HepG2 (cell line): ENCODE data around the gene CSMD2. TPM values are rescaled to one million over a fixed set of nuclear protein-coding genes. Genes with fewer than 3 reads are reported as not detected.

Source experiments
- ATAC-seq: fragments of 200-7000 bp; cut with Tn5 transposase; 3 replicates; pipeline ENCODE4 v1.9.1; 2020; ENCODE audit warnings: mild to moderate bottlenecking, moderate library complexity
- BruUV-seq: library from RNA; stranded (reverse); fragments of 400-500 nt; replicated peaks from 2 replicates; lab custom pipeline; 2021; lab: Mats Ljungman, UMichigan
- CTCF ChIA-PET: fragments of 300-600 bp; formaldehyde crosslinking; extraction: SDS; loops from one replicate; lab custom pipeline; 2021; ENCODE audit warnings: low total read pairs, inconsistent platforms, low intra/inter-chr PET ratio; lab: Yijun Ruan, JAX
- POLR2A ChIA-PET: fragments of 350-600 bp; sonication (Branson Sonifier 250); formaldehyde crosslinking; loops from one replicate; lab custom pipeline; 2020; ENCODE audit warnings: antibody characterized with exemption, inconsistent platforms; lab: Yijun Ruan, JAX
- DNase-seq: peaks from one replicate; pipeline ENCODE4 v3.0.0-alpha.2; 2015; ENCODE audit warnings: low spot score
- FAIRE-seq: peaks from 3 replicates; lab custom pipeline; 2011; peaks lifted over from hg19 to GRCh38; lab: Jason Lieb, UNC
- H2AFZ ChIP-seq: one replicate; pipeline ENCODE4 v1.6.1; 2011; ENCODE audit warnings: low read length, inconsistent platforms
- H3K27ac ChIP-seq: fragments of 300-600 bp; 3 replicates; pipeline ENCODE4 v1.8.0; 2011; ENCODE audit warnings: mixed run types, mild to moderate bottlenecking, mixed read lengths, low read length, inconsistent platforms; ENCODE audit not compliant: insufficient read depth; ENCODE audit errors: extremely low read length
- H3K27me3 ChIP-seq, 2 experiments: fragments of 200-600 bp in 1 of 2; 2 replicates in 1 of 2; 3 replicates in 1 of 2; pipeline versions ENCODE4 v1.6.0 to v1.8.0; 2011; ENCODE audit warnings: low read length in 2 of 2, mild to moderate bottlenecking in 2 of 2, moderate library complexity in 2 of 2, inconsistent platforms in 1 of 2; ENCODE audit not compliant: insufficient read depth in 2 of 2, control insufficient read depth in 1 of 2
- H3K36me3 ChIP-seq, 2 experiments: fragments of 200-600 bp in 1 of 2; replicated peaks in 1 of 2; 2 replicates in 1 of 2; 3 replicates in 1 of 2; pipeline versions ENCODE4 v1.5.1 to v1.8.0; 2011; ENCODE audit warnings: low read length in 2 of 2, inconsistent platforms in 1 of 2; ENCODE audit not compliant: insufficient read depth in 2 of 2, control insufficient read depth in 1 of 2
- H3K4me1 ChIP-seq: 2 replicates; pipeline ENCODE4 v1.5.1; 2012; ENCODE audit warnings: low read length, inconsistent platforms; ENCODE audit not compliant: insufficient read depth
- H3K4me2 ChIP-seq: 2 replicates; pipeline ENCODE4 v1.6.0; 2011; ENCODE audit warnings: low read depth, low read length, inconsistent platforms
- H3K4me3 ChIP-seq, 3 experiments: fragments of 200-600 bp in 1 of 3; sonication (generic), shearing (Covaris generic) in 1 of 3; replicated peaks in 1 of 3; 2 replicates each; pipeline ENCODE4 v1.5.1; 2011 to 2016; ENCODE audit warnings: low read length in 3 of 3, inconsistent platforms in 2 of 3, low read depth in 2 of 3, mild to moderate bottlenecking in 2 of 3, control low read depth in 1 of 3, mixed read lengths in 1 of 3; ENCODE audit not compliant: insufficient read depth in 1 of 3
- H3K79me2 ChIP-seq: one replicate; pipeline ENCODE4 v1.6.1; 2011; ENCODE audit warnings: low read length, inconsistent platforms; ENCODE audit not compliant: insufficient read depth
- H3K9ac ChIP-seq: 2 replicates; pipeline ENCODE4 v1.6.0; 2011; ENCODE audit warnings: mild to moderate bottlenecking, low read depth, low read length, inconsistent platforms; ENCODE audit not compliant: insufficient read depth
- H3K9me3 ChIP-seq: 2 replicates; pipeline ENCODE4 v1.5.1; 2012; ENCODE audit warnings: mild to moderate bottlenecking, low read length
- H4K20me1 ChIP-seq: 2 replicates; pipeline ENCODE4 v1.6.0; 2011; ENCODE audit warnings: inconsistent platforms, mild to moderate bottlenecking, low read length, moderate library complexity; ENCODE audit not compliant: insufficient read depth
- ATF4 ChIP-seq, 2 experiments: fragments of 450-650 bp in 1 of 2; sonication (generic) in 1 of 2; formaldehyde crosslinking; IDR thresholded peaks; 2 replicates each; pipeline versions ENCODE4 v1.5.0 to v1.8.0; 2020 to 2022; ENCODE audit warnings: mild to moderate bottlenecking in 1 of 2, missing genetic modification reagents in 1 of 2
- HDAC1 ChIP-seq: sonication (generic); formaldehyde crosslinking; IDR thresholded peaks from 2 replicates; pipeline ENCODE4 v1.5.1; 2020; ENCODE audit warnings: mild to moderate bottlenecking, missing genetic modification reagents
- PHB2 ChIP-seq: fragments of 450-650 bp; IDR thresholded peaks from 2 replicates; pipeline ENCODE4 v1.6.1; 2018; ENCODE audit not compliant: partially characterized antibody
- PRDM15 ChIP-seq: sonication (generic); formaldehyde crosslinking; IDR thresholded peaks from 2 replicates; pipeline ENCODE4 v1.4.0; 2020; ENCODE audit warnings: missing genetic modification reagents
- SAFB2 ChIP-seq: sonication (generic); formaldehyde crosslinking; IDR thresholded peaks from 2 replicates; pipeline ENCODE4 v1.5.1; 2020; ENCODE audit warnings: missing genetic modification reagents, low read depth, mild to moderate bottlenecking, borderline replicate concordance
- SAP130 ChIP-seq: IDR thresholded peaks from 2 replicates; pipeline ENCODE4 v1.6.1; 2016; ENCODE audit warnings: low read depth
- TARDBP ChIP-seq: sonication (generic); formaldehyde crosslinking; IDR thresholded peaks from 2 replicates; pipeline ENCODE4 v1.8.0; 2022; ENCODE audit warnings: mild to moderate bottlenecking, missing genetic modification reagents
- ZFP90 ChIP-seq: sonication (generic); formaldehyde crosslinking; IDR thresholded peaks from 2 replicates; pipeline ENCODE4 v1.8.0; 2022; ENCODE audit warnings: missing genetic modification reagents, mild to moderate bottlenecking, inconsistent platforms, borderline replicate concordance
- ZKSCAN8 ChIP-seq: IDR thresholded peaks from 2 replicates; pipeline ENCODE4 v1.6.1; 2016; ENCODE audit warnings: borderline replicate concordance, missing genetic modification reagents, missing compliant biosample characterization
- ZNF225 ChIP-seq: sonication (generic); formaldehyde crosslinking; IDR thresholded peaks from 2 replicates; pipeline ENCODE4 v1.4.0; 2020; ENCODE audit warnings: mild to moderate bottlenecking, missing genetic modification reagents
- ZNF282 ChIP-seq: fragments of 450-650 bp; IDR thresholded peaks from 2 replicates; pipeline ENCODE4 v1.6.1; 2018; ENCODE audit not compliant: partially characterized antibody
- ZNF501 ChIP-seq: sonication (generic); formaldehyde crosslinking; IDR thresholded peaks from 2 replicates; pipeline ENCODE4 v1.5.1; 2020; ENCODE audit warnings: mild to moderate bottlenecking, moderate library complexity, missing genetic modification reagents
- WGBS: methylation state at CpG from one replicate; pipeline ENCODE4 v1.1.6; 2017; ENCODE audit warnings: low lambda C conversion rate; 5-methylcytosine and 5-hydroxymethylcytosine counted together
- in situ Hi-C: cut with HindIII; loops from 2 replicates; pipeline ENCODE4 v1.10.0; 2017; ENCODE audit warnings: low pct_unique_long_range_greater_than_20kb; ENCODE audit not compliant: extremely low pct_ligation_motif_present
- intact Hi-C: fragments of 100-400 bp; cut with micrococcal nuclease; formaldehyde crosslinking; loops from one replicate; pipeline ENCODE4 v1.10.0; 2022; ENCODE audit not compliant: unreplicated experiment
- polyA plus RNA-seq, 8 experiments: library from polyadenylated mRNA; depleted of rRNA in 3 of 8; stranded (reverse) in 7 of 8; unstranded in 1 of 8; fragments of >200 nt; fragmentation: Illumina TruSeq in 4 of 8; extraction: Trizol in 4 of 8; gene quantifications; 2 replicates each; pipeline versions ENCODE4 v1.2.1 to v1.2.3, GENCODE V29; 2011 to 2016; ENCODE audit warnings: low read depth in 4 of 8, missing spikeins in 1 of 8, mixed read lengths in 1 of 8; ENCODE audit not compliant: insufficient read depth in 1 of 8
- total RNA-seq, 5 experiments: library from RNA; depleted of rRNA; stranded (reverse); fragments of >200 nt; fragmentation: Illumina TruSeq; extraction: Trizol; gene quantifications; 2 replicates each; pipeline ENCODE4 v1.2.3, GENCODE V29; 2016; ENCODE audit warnings: low read depth in 1 of 5
- TF ChIP-seq, protein P1 (sequence below): IDR thresholded peaks from 2 replicates; pipeline ENCODE4 v1.6.1; 2016; ENCODE audit warnings: mild to moderate bottlenecking

The CSMD2 gene
- total and polyA plus RNA-seq, 2 of the 13 experiments (the other 11 are each of a cell fraction or from before 2014, with no cell fraction given), result not detected

DNA sequence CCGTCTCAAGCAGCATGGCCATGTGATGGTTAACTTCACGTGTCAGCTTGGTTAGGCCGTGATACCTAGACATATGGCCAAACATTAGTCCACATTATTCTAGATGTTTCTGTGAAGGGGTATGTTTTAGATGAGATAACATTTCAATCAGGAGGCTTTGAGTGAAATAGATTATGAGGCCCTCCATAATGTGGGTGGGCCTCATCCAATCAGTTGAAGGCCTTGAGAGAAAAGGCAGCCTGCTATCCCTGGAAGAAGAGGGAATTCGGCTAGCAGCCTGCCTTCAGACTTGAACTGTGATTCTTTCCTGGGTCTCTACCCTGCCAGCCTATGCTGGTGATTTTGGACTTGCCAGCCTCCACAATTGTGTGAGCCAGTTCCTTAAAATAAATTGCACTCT is 602.5 kb downstream of the CSMD2 start (continued):
- TF ChIP-seq SAP130, result no peak
- no peak for TF ChIP-seq ZNF225 (CRISPR knock-in tag)
- TF ChIP-seq ZNF501 (CRISPR knock-in tag), result no peak
- TF ChIP-seq, protein P1, sequence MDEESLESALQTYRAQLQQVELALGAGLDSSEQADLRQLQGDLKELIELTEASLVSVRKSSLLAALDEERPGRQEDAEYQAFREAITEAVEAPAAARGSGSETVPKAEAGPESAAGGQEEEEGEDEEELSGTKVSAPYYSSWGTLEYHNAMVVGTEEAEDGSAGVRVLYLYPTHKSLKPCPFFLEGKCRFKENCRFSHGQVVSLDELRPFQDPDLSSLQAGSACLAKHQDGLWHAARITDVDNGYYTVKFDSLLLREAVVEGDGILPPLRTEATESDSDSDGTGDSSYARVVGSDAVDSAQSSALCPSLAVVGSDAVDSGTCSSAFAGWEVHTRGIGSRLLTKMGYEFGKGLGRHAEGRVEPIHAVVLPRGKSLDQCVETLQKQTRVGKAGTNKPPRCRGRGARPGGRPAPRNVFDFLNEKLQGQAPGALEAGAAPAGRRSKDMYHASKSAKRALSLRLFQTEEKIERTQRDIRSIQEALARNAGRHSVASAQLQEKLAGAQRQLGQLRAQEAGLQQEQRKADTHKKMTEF (CRISPR knock-in tag), result no peak
- TF ChIP-seq HDAC1 (CRISPR knock-in tag), result no peak
- no peak for TF ChIP-seq TARDBP (CRISPR knock-in tag)

DNA sequence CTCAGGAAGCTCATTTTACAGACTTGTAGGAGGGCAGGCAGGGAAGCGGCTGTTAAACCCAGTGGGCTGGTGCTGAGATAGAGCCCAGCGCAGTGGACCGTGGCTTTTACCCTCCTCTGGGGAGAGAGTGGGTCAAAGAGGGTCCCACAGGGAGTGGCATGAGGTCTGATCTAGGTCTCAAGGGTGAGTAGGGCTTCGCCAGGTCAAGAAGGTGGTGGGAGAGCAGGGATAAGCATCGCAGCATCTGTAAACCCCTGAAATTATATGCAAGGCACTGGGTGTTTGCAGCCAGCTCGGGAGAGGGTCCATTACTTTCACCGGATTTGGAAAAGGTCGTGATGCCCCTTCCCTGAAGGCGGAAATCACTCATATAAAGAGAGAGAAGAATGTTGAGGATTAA is 603.5 kb downstream of the CSMD2 start:
- no peak overlapping the region for H3K4me2 ChIP-seq
- no peaks in the 10 kb centered on the region for H3K79me2 ChIP-seq
- no peaks in the 10 kb centered on the region for H3K4me1 ChIP-seq
- in situ Hi-C loops, result no loop called here
- CTCF ChIA-PET, result no interaction called here
- DNase-seq, result no peak
- TF ChIP-seq ZKSCAN8 (CRISPR knock-in tag) (no peak), SAFB2 (CRISPR knock-in tag) (no peak), ZFP90 (no peak), PHB2 (no peak), ZNF282 (no peak), PRDM15 (CRISPR knock-in tag) (no peak), ATF4 (CRISPR knock-in tag; IDR thresholded peaks at IDR 0.05) (no peak)
- TF ChIP-seq, all 625 proteins: peak for 0
- POLR2A ChIA-PET, result no interaction called here
- 5% methylated on average over 9 of the region's 9 CpGs for WGBS
- no peak overlapping the region for H2AFZ ChIP-seq
- no peak for ATAC-seq
- no TSS peak for BruUV-seq
- H4K20me1 ChIP-seq, result no peaks in the 10 kb centered on the region
- no peak overlapping the region for H3K4me3 ChIP-seq
- intact Hi-C loops, result no loop called here
- FAIRE-seq, result no peak
- no peak overlapping the region for H3K9ac ChIP-seq
- H3K27me3 ChIP-seq, result no peaks in the 10 kb centered on the region; a peak in 2 of 5 replicates
- no peak overlapping the region for H3K27ac ChIP-seq
- no peaks in the 10 kb centered on the region for H3K36me3 ChIP-seq
- H3K9me3 ChIP-seq, result no peaks in the 10 kb centered on the region
